ENCODE measurements around the gene C1QTNF9. TPM values are rescaled to one million over a fixed set of nuclear protein-coding genes. Genes with fewer than 3 reads are reported as not detected.

Gene C1QTNF9
- total RNA-seq, 1 experiment from 2014 or later, result not detected

GRCh38 chr13:24328145-24328544 is 18.8 kb downstream of the C1QTNF9 start:
- Mint-ChIP-seq H3K9me3 (ENCODE audit: unreplicated experiment) (no peaks in the 10 kb centered on the region), H3K27ac (ENCODE audit: low read depth, unreplicated experiment) (no peak overlapping the region), H3K36me3 (ENCODE audit: insufficient read depth, unreplicated experiment) (no peaks in the 10 kb centered on the region), H3K4me3 (ENCODE audit: unreplicated experiment) (no peak overlapping the region), H3K4me1 (ENCODE audit: insufficient read depth, unreplicated experiment) (no peaks in the 10 kb centered on the region), H3K27me3 (ENCODE audit: insufficient read depth, unreplicated experiment) (peaks cover 14% of the 10 kb centered on the region)
- DNase-seq (ENCODE audit: unreplicated experiment), result no peak
- no peak for TF ChIP-seq CTCF (IDR thresholded peaks at IDR 0.05; ENCODE audit: unreplicated experiment)
- CTCF ChIA-PET, result no interaction called here
- POLR2A ChIA-PET, result no interaction called here
- no TSS peak for BruUV-seq (replicated peaks)
- intact Hi-C loops (cut with micrococcal nuclease), result loop anchor here (10.0 kb wide), 1 partner anchor 227 kb away; no protein-coding TSS in a partner anchor

- Mint-ChIP-seq H3K9me3 (ENCODE audit: unreplicated experiment) (peaks cover 6% of the 10 kb centered on the region), H3K4me3 (ENCODE audit: unreplicated experiment) (no peak overlapping the region), H3K36me3 (ENCODE audit: insufficient read depth, unreplicated experiment) (no peaks in the 10 kb centered on the region), H3K4me1 (ENCODE audit: insufficient read depth, unreplicated experiment) (no peaks in the 10 kb centered on the region), H3K27me3 (ENCODE audit: insufficient read depth, unreplicated experiment) (peaks cover 27% of the 10 kb centered on the region), H3K27ac (ENCODE audit: low read depth, unreplicated experiment) (no peak overlapping the region)
- ChIA-PET CTCF (no interaction called here), POLR2A (interaction anchor here (1.0 kb wide), 1 partner anchor 10 kb away, joined by 3 read pairs; no protein-coding TSS in a partner anchor)
- BruUV-seq (replicated peaks), result no TSS peak
- no peak for DNase-seq (ENCODE audit: unreplicated experiment)
- TF ChIP-seq CTCF (IDR thresholded peaks at IDR 0.05; ENCODE audit: unreplicated experiment), result no peak
- intact Hi-C loops (cut with micrococcal nuclease), result no loop called here
Observed at GRCh38 chr13:24338721-24339120, 29.3 kb downstream of the C1QTNF9 start.

- H3K4me1 Mint-ChIP-seq (ENCODE audit: insufficient read depth, unreplicated experiment), result no peaks in the 10 kb centered on the region
- POLR2A ChIA-PET, result no interaction called here
- H3K27ac Mint-ChIP-seq (ENCODE audit: low read depth, unreplicated experiment), result no peak overlapping the region
- H3K27me3 Mint-ChIP-seq (ENCODE audit: insufficient read depth, unreplicated experiment), result peaks cover 27% of the 10 kb centered on the region
- H3K9me3 Mint-ChIP-seq (ENCODE audit: unreplicated experiment), result peaks cover 6% of the 10 kb centered on the region
- CTCF ChIA-PET, result interaction anchor here (0.6 kb wide), 1 partner anchor 101 kb away, joined by 3 read pairs; no protein-coding TSS in a partner anchor
- no peak overlapping the region for H3K4me3 Mint-ChIP-seq (ENCODE audit: unreplicated experiment)
- intact Hi-C loops (cut with micrococcal nuclease), result no loop called here
- TF ChIP-seq CTCF (IDR thresholded peaks at IDR 0.05; ENCODE audit: unreplicated experiment), result no peak
- no TSS peak for BruUV-seq (replicated peaks)
- no peaks in the 10 kb centered on the region for H3K36me3 Mint-ChIP-seq (ENCODE audit: insufficient read depth, unreplicated experiment)
- DNase-seq (ENCODE audit: unreplicated experiment), result no peak
Observed at GRCh38 chr13:24339937-24340607, 30.7 kb downstream of the C1QTNF9 start.

- CTCF ChIA-PET, result no interaction called here
- POLR2A ChIA-PET, result no interaction called here
- Mint-ChIP-seq H3K4me3 (ENCODE audit: unreplicated experiment) (no peak overlapping the region), H3K36me3 (ENCODE audit: insufficient read depth, unreplicated experiment) (no peaks in the 10 kb centered on the region), H3K27ac (ENCODE audit: low read depth, unreplicated experiment) (no peak overlapping the region), H3K9me3 (ENCODE audit: unreplicated experiment) (peaks cover 6% of the 10 kb centered on the region), H3K27me3 (ENCODE audit: insufficient read depth, unreplicated experiment) (peaks cover 29% of the 10 kb centered on the region), H3K4me1 (ENCODE audit: insufficient read depth, unreplicated experiment) (no peaks in the 10 kb centered on the region)
- TF ChIP-seq CTCF (IDR thresholded peaks at IDR 0.05; ENCODE audit: unreplicated experiment), result no peak
- BruUV-seq (replicated peaks), result no TSS peak
- intact Hi-C loops (cut with micrococcal nuclease), result no loop called here
- no peak for DNase-seq (ENCODE audit: unreplicated experiment)
Observed at GRCh38 chr13:24340608-24340955, 31.2 kb downstream of the C1QTNF9 start.

Measured in MCF 10A (cell line).